ENCODE measurements around the gene YJU2.

YJU2 gene

GRCh38 chr19:4246767-4247593, at the start of gene YJU2:
YJU2 (plus strand) TSS chr19:4247080; CDS start chr19:4247147, 67 bp downstream.
- H3K27me3 ChIP-seq (ENCODE audit: insufficient read depth, insufficient read length) = no peaks in the 10 kb centered on the region
- peaks cover 4% of the 10 kb centered on the region for H3K9me3 ChIP-seq (ENCODE audit: insufficient read depth, low read length)
- H3K36me3 ChIP-seq (ENCODE audit: insufficient read depth, insufficient read length, low read length) = peaks cover 38% of the 10 kb centered on the region
- peak within 1 kb of the TSS; percentile 94 for H3K9ac ChIP-seq (ENCODE audit: insufficient read length, low read depth)
- peak; percentile 99 for DNase-seq (ENCODE audit: low read depth, low spot score)
- H3K4me3 ChIP-seq (ENCODE audit: insufficient read length, low read depth) = peak within 1 kb of the TSS; percentile 82
- no peak for TF ChIP-seq SUZ12 (IDR thresholded peaks at IDR 0.05; ENCODE audit: extremely low read depth, insufficient read depth, insufficient read length)
- no peak for TF ChIP-seq ZNF274 (IDR thresholded peaks at IDR 0.05; ENCODE audit: low read depth, low read length)
- no peak for TF ChIP-seq YY1 (IDR thresholded peaks at IDR 0.05; ENCODE audit: insufficient read depth, insufficient read length)
- H3K4me1 ChIP-seq (ENCODE audit: insufficient read depth, insufficient read length) = peaks cover 4% of the 10 kb centered on the region

DNA sequence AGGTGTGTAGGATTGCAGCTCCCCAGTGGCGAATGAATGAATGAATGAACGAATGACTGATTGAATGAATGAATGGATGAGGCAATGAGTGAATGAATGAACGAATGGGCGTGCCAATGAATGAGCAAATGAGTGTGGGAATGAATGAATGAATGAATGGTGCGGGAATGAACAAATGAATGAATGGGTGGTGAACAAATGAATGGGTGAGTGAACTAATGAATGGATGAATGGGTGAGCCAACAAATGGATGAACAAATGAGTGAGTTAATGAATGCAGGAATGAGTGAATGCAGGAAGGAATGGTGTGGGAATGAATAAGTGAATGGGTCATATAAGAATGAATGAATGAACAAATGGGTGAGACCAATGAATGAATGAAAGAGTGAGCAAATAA, 49.7 kb upstream of the YJU2 start:
- H3K4me1 ChIP-seq (ENCODE audit: insufficient read depth, insufficient read length) = peaks cover 3% of the 10 kb centered on the region

DNA sequence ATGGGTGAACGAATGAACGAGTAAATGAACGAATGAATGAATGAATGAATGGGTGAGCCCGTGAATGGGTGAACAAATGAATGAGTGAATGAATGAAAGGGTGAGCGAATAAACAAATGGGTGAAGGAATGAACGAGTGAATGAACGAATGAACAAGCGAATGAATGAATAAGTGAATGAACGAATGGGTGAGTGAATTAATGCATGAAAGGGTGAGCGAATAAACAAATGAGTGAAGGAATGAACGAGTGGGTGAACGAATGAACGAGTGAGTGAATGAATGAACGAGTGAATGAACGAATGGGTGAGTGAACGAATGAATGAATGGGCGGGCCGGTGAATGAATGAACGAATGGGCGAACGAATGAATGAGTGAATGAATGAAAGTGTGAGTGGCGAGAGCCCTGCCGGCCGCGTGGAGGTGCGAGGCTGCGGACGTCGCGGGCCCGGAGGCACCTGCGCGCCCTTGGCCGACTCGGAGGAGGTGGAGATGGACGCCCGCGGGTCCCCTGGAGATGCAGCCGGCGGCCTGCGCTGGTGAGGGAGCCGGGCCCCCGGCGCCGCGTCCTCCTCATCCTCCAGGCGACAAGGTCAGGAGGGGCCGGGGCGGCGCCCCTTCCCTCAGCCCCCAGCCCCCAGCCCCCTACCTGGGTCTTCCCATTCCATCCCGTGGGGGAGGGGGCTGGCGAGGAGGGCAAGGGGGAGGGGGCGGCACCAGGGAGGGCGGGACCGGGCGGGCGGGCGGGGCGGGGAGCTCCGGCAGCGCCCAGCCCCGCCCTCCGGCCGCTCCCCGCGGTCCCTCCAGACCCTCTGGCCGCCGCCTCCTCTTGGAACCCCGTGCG, 49.0 kb upstream of the YJU2 start:
- H3K36me3 ChIP-seq (ENCODE audit: insufficient read depth, insufficient read length, low read length) = no peaks in the 10 kb centered on the region
- DNase-seq (ENCODE audit: low read depth, low spot score) = no peak
- TF ChIP-seq YY1 (IDR thresholded peaks at IDR 0.05; ENCODE audit: insufficient read depth, insufficient read length) (no peak), SUZ12 (IDR thresholded peaks at IDR 0.05; ENCODE audit: extremely low read depth, insufficient read depth, insufficient read length) (no peak), ZNF274 (IDR thresholded peaks at IDR 0.05; ENCODE audit: low read depth, low read length) (no peak)
- H3K4me3 ChIP-seq (ENCODE audit: insufficient read length, low read depth) = peak overlapping the region; percentile 29
- no peaks in the 10 kb centered on the region for H3K9me3 ChIP-seq (ENCODE audit: insufficient read depth, low read length)
- peaks cover 12% of the 10 kb centered on the region for H3K27me3 ChIP-seq (ENCODE audit: insufficient read depth, insufficient read length)
- peak overlapping the region; percentile 14 for H3K9ac ChIP-seq (ENCODE audit: insufficient read length, low read depth)
- peaks cover 6% of the 10 kb centered on the region for H3K4me1 ChIP-seq (ENCODE audit: insufficient read depth, insufficient read length)

More for the DNA sequence above, 49.7 kb upstream of the YJU2 start:
- no peaks in the 10 kb centered on the region for H3K36me3 ChIP-seq (ENCODE audit: insufficient read depth, insufficient read length, low read length)
- no peak for TF ChIP-seq ZNF274 (IDR thresholded peaks at IDR 0.05; ENCODE audit: low read depth, low read length)
- TF ChIP-seq YY1 (IDR thresholded peaks at IDR 0.05; ENCODE audit: insufficient read depth, insufficient read length) = no peak
- no peaks in the 10 kb centered on the region for H3K9me3 ChIP-seq (ENCODE audit: insufficient read depth, low read length)
- DNase-seq (ENCODE audit: low read depth, low spot score) = no peak
- peaks cover 12% of the 10 kb centered on the region for H3K27me3 ChIP-seq (ENCODE audit: insufficient read depth, insufficient read length)
- H3K4me3 ChIP-seq (ENCODE audit: insufficient read length, low read depth) = no peak overlapping the region
- H3K9ac ChIP-seq (ENCODE audit: insufficient read length, low read depth) = no peak overlapping the region

GRCh38 chr19:4198467-4199126, 48.3 kb upstream of the YJU2 start:
- peaks cover 12% of the 10 kb centered on the region for H3K27me3 ChIP-seq (ENCODE audit: insufficient read depth, insufficient read length)
- DNase-seq (ENCODE audit: low read depth, low spot score) = no peak
- H3K9me3 ChIP-seq (ENCODE audit: insufficient read depth, low read length) = no peaks in the 10 kb centered on the region
- peaks cover 6% of the 10 kb centered on the region for H3K4me1 ChIP-seq (ENCODE audit: insufficient read depth, insufficient read length)
- H3K36me3 ChIP-seq (ENCODE audit: insufficient read depth, insufficient read length, low read length) = no peaks in the 10 kb centered on the region
- TF ChIP-seq SUZ12 (IDR thresholded peaks at IDR 0.05; ENCODE audit: extremely low read depth, insufficient read depth, insufficient read length) (no peak), YY1 (IDR thresholded peaks at IDR 0.05; ENCODE audit: insufficient read depth, insufficient read length) (no peak), ZNF274 (IDR thresholded peaks at IDR 0.05; ENCODE audit: low read depth, low read length) (no peak)
- H3K4me3 ChIP-seq (ENCODE audit: insufficient read length, low read depth) = peak overlapping the region; percentile 25
- H3K9ac ChIP-seq (ENCODE audit: insufficient read length, low read depth) = no peak overlapping the region

- DNase-seq (ENCODE audit: low read depth, low spot score) = no peak
- Histone ChIP-seq H3K36me3 (ENCODE audit: insufficient read depth, insufficient read length, low read length) (no peaks in the 10 kb centered on the region), H3K9ac (ENCODE audit: insufficient read length, low read depth) (peak overlapping the region; percentile 47), H3K4me1 (ENCODE audit: insufficient read depth, insufficient read length) (peaks cover 3% of the 10 kb centered on the region), H3K4me3 (ENCODE audit: insufficient read length, low read depth) (no peak overlapping the region), H3K9me3 (ENCODE audit: insufficient read depth, low read length) (no peaks in the 10 kb centered on the region), H3K27me3 (ENCODE audit: insufficient read depth, insufficient read length) (peaks cover 12% of the 10 kb centered on the region)
- no peak for TF ChIP-seq ZNF274 (IDR thresholded peaks at IDR 0.05; ENCODE audit: low read depth, low read length)
- TF ChIP-seq SUZ12 (IDR thresholded peaks at IDR 0.05; ENCODE audit: extremely low read depth, insufficient read depth, insufficient read length) = no peak
These were observed 47.1 kb upstream of the YJU2 start for GRCh38 chr19:4199699-4200293.

GRCh38 chr19:4200940-4201542, 45.8 kb upstream of the YJU2 start:
- no peak for TF ChIP-seq ZNF274 (IDR thresholded peaks at IDR 0.05; ENCODE audit: low read depth, low read length)
- H3K4me1 ChIP-seq (ENCODE audit: insufficient read depth, insufficient read length) = peaks cover 5% of the 10 kb centered on the region
- peaks cover 12% of the 10 kb centered on the region for H3K27me3 ChIP-seq (ENCODE audit: insufficient read depth, insufficient read length)

More at GRCh38 chr19:4200940-4201542, 45.8 kb upstream of the YJU2 start:
- DNase-seq (ENCODE audit: low read depth, low spot score) = no peak
- H3K4me3 ChIP-seq (ENCODE audit: insufficient read length, low read depth) = no peak overlapping the region
- H3K36me3 ChIP-seq (ENCODE audit: insufficient read depth, insufficient read length, low read length) = no peaks in the 10 kb centered on the region
- H3K9ac ChIP-seq (ENCODE audit: insufficient read length, low read depth) = no peak overlapping the region
- no peaks in the 10 kb centered on the region for H3K9me3 ChIP-seq (ENCODE audit: insufficient read depth, low read length)
